Measurements from ENCODE around the gene FBXL3.

The FBXL3 gene

GRCh38 chr13:77038907-77039480, 12.0 kb upstream of the FBXL3 start:
- no peaks in the 10 kb centered on the region for H3K9me3 ChIP-seq (ENCODE audit: control insufficient read depth, insufficient read depth, low read length)
- no peak overlapping the region for H3K4me3 ChIP-seq (ENCODE audit: low read length)
- no peak overlapping the region for H3K4me2 ChIP-seq (ENCODE audit: low read length)
- H3K9me2 ChIP-seq (replicated peaks; ENCODE audit: control insufficient read depth, low read length), result no peaks in the 10 kb centered on the region
- H3K79me2 ChIP-seq (ENCODE audit: control insufficient read depth, low read length), result no peaks in the 10 kb centered on the region
- H3K4me1 ChIP-seq (ENCODE audit: control insufficient read depth, low read length), result no peaks in the 10 kb centered on the region
- H3F3A ChIP-seq (ENCODE audit: control insufficient read depth, insufficient read depth), result peaks cover 4% of the 10 kb centered on the region; the same call in 1 of the 2 replicates
- H4K20me1 ChIP-seq (ENCODE audit: control insufficient read depth, insufficient read depth, low read depth, low read length), result no peaks in the 10 kb centered on the region
- H3K36me3 ChIP-seq (ENCODE audit: control insufficient read depth, low read length), result no peaks in the 10 kb centered on the region; the same call in 1 of the 2 replicates
- H3K27me3 ChIP-seq (ENCODE audit: control insufficient read depth, low read length), result no peaks in the 10 kb centered on the region
- TF ChIP-seq CTCF (IDR thresholded peaks at IDR 0.05; ENCODE audit: low read depth, low read length, poor library complexity, severe bottlenecking), result no peak
- no peak for TF ChIP-seq EZH2phosphoT487 (IDR thresholded peaks at IDR 0.05; ENCODE audit: borderline replicate concordance, low read length)
- no peak overlapping the region for H3K27ac ChIP-seq (ENCODE audit: low read depth, low read length)

- TF ChIP-seq CTCF (IDR thresholded peaks at IDR 0.05; ENCODE audit: low read depth, low read length, poor library complexity, severe bottlenecking), result no peak
- Histone ChIP-seq H3K27ac (ENCODE audit: low read depth, low read length) (no peak overlapping the region), H4K20me1 (ENCODE audit: control insufficient read depth, insufficient read depth, low read depth, low read length) (no peaks in the 10 kb centered on the region), H3K4me3 (ENCODE audit: low read length) (no peak overlapping the region), H3K36me3 (ENCODE audit: control insufficient read depth, low read length) (no peaks in the 10 kb centered on the region), H3K27me3 (ENCODE audit: control insufficient read depth, low read length) (no peaks in the 10 kb centered on the region), H3K79me2 (ENCODE audit: control insufficient read depth, low read length) (no peaks in the 10 kb centered on the region), H3K9me3 (ENCODE audit: control insufficient read depth, insufficient read depth, low read length) (no peaks in the 10 kb centered on the region), H3K4me2 (ENCODE audit: low read length) (no peak overlapping the region), H3K9me2 (replicated peaks; ENCODE audit: control insufficient read depth, low read length) (no peaks in the 10 kb centered on the region), H3K4me1 (ENCODE audit: control insufficient read depth, low read length) (no peaks in the 10 kb centered on the region), H3F3A (ENCODE audit: control insufficient read depth, insufficient read depth) (no peaks in the 10 kb centered on the region)
These were observed 9.3 kb upstream of the FBXL3 start for GRCh38 chr13:77036279-77036678.

DNA sequence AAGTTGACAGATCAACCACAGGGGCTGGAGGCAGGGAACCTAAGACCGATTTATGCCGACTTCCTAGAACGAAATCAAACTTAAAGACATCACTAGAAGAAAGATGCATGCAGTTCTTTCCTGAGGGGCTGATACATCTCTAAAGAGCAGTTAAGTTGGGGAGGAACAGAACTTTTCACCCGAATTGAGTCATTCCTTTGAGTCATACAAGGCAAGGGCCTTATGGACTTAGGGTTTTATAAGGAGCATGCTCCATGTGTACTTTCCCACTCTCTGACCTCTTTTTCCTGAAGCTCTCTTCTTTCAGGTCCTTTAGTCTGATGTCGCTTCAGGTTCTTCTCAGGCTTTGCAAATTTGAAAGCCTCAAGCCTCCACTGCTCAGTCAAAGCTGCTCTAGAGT, 7.9 kb upstream of the FBXL3 start:
- TF ChIP-seq EZH2phosphoT487 (IDR thresholded peaks at IDR 0.05; ENCODE audit: borderline replicate concordance, low read length) (no peak), CTCF (IDR thresholded peaks at IDR 0.05; ENCODE audit: low read depth, low read length, poor library complexity, severe bottlenecking) (no peak)
- H3K27me3 ChIP-seq (ENCODE audit: control insufficient read depth, low read length), result no peaks in the 10 kb centered on the region
- H4K20me1 ChIP-seq (ENCODE audit: control insufficient read depth, insufficient read depth, low read depth, low read length), result no peaks in the 10 kb centered on the region
- H3K4me3 ChIP-seq (ENCODE audit: low read length), result no peak overlapping the region
- no peaks in the 10 kb centered on the region for H3F3A ChIP-seq (ENCODE audit: control insufficient read depth, insufficient read depth)
- H3K79me2 ChIP-seq (ENCODE audit: control insufficient read depth, low read length), result no peaks in the 10 kb centered on the region
- no peaks in the 10 kb centered on the region for H3K9me3 ChIP-seq (ENCODE audit: control insufficient read depth, insufficient read depth, low read length)
- no peaks in the 10 kb centered on the region for H3K36me3 ChIP-seq (ENCODE audit: control insufficient read depth, low read length)
- no peaks in the 10 kb centered on the region for H3K4me1 ChIP-seq (ENCODE audit: control insufficient read depth, low read length)
- H3K9me2 ChIP-seq (replicated peaks; ENCODE audit: control insufficient read depth, low read length), result no peaks in the 10 kb centered on the region
- no peak overlapping the region for H3K4me2 ChIP-seq (ENCODE audit: low read length)
- H3K27ac ChIP-seq (ENCODE audit: low read depth, low read length), result no peak overlapping the region
